ENCODE results near the gene GTF3C4. TPM values are rescaled to one million over a fixed set of nuclear protein-coding genes. Genes with fewer than 3 reads are reported as not detected.
"Not testable (repeated sequence)": the region's sequence is repeated elsewhere in the genome, so short reads cannot be mapped to it uniquely, and the experiment has no call there.

Gene GTF3C4
- total RNA-seq, 6 experiments from 2014 or later, result 4.6 to 6.1 (median 5.5) TPM

DNA sequence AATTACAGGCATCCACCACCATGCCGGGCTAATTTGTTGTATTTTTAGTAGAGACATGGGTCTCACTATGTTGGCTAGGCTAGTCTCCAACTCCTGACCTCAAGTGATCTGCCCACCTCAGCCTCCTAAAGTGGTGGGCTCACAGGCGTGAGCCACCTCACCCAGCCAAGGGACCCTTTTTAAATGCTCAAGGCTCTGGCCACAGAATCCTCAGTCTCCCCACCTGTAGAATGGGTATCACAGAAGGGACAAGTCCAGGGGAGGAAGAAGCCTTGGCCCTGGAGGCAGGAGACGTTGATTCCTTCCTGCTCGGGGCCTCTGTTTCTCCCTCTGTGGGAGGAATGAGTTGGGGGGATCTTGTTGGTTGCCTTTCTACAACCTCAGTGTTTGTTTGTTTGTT is 45.7 kb downstream of the GTF3C4 start:
- intact Hi-C loops (cut with DNase I), result no loop called here
- TF ChIP-seq, protein P1, sequence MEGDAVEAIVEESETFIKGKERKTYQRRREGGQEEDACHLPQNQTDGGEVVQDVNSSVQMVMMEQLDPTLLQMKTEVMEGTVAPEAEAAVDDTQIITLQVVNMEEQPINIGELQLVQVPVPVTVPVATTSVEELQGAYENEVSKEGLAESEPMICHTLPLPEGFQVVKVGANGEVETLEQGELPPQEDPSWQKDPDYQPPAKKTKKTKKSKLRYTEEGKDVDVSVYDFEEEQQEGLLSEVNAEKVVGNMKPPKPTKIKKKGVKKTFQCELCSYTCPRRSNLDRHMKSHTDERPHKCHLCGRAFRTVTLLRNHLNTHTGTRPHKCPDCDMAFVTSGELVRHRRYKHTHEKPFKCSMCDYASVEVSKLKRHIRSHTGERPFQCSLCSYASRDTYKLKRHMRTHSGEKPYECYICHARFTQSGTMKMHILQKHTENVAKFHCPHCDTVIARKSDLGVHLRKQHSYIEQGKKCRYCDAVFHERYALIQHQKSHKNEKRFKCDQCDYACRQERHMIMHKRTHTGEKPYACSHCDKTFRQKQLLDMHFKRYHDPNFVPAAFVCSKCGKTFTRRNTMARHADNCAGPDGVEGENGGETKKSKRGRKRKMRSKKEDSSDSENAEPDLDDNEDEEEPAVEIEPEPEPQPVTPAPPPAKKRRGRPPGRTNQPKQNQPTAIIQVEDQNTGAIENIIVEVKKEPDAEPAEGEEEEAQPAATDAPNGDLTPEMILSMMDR (IDR thresholded peaks at IDR 0.05), result no peak
- TF ChIP-seq POLR2A (IDR thresholded peaks at IDR 0.05), result no peak
- ATAC-seq (no peak), DNase-seq (no peak)
- Histone ChIP-seq H3K9me3 (no peaks in the 10 kb centered on the region), H3K36me3 (no peaks in the 10 kb centered on the region), H3K4me1 (no peaks in the 10 kb centered on the region), H3K27me3 (no peaks in the 10 kb centered on the region), H3K27ac (no peak overlapping the region), H3K4me3 (no peak overlapping the region)
- 62% methylated on average over 3 of the region's 4 CpGs for WGBS (ENCODE audit: insufficient coverage, low coverage, low lambda C conversion rate, missing lambda C conversion rate)

DNA sequence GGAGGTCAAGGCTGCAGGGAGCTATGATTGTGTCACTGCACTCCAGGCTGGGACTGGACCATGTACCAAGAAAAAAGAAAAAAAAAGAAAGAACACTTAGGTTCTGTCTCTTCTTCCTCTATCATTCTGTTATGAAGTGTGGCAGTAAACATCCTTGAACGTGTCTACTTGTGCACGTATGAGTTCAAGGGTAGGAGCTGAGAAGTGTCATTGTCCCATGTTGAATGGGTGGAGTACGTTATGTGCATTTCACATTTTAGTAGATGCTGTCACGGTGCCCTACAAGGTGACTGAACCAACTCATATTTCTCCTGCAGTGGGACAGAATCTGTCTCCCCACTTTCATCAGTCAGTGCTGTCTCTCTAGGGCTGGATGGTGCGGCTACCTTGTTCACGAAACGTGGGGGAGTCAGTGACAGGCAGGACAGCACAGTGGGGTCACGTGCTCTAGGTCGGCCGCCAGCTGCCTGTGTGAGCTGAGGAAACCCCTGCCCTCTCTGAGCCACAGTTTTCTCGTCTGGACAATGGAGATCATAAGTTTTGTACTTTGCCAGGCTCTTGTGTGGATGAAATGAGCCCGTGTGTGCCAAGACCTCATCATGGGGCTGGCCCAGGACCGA is 47.2 kb downstream of the GTF3C4 start:
- ATAC-seq (no peak), DNase-seq (no peak)
- Histone ChIP-seq H3K4me3 (no peak overlapping the region), H3K9me3 (no peaks in the 10 kb centered on the region), H3K27ac (no peak overlapping the region), H3K27me3 (no peaks in the 10 kb centered on the region), H3K36me3 (no peaks in the 10 kb centered on the region), H3K4me1 (no peaks in the 10 kb centered on the region)
- 61% methylated on average over 6 of the region's 13 CpGs for WGBS (ENCODE audit: insufficient coverage, low coverage, low lambda C conversion rate, missing lambda C conversion rate)
- intact Hi-C loops (cut with DNase I), result no loop called here
- TF ChIP-seq POLR2A (IDR thresholded peaks at IDR 0.05), result no peak
- TF ChIP-seq, protein P1 (IDR thresholded peaks at IDR 0.05), result no peak

DNA sequence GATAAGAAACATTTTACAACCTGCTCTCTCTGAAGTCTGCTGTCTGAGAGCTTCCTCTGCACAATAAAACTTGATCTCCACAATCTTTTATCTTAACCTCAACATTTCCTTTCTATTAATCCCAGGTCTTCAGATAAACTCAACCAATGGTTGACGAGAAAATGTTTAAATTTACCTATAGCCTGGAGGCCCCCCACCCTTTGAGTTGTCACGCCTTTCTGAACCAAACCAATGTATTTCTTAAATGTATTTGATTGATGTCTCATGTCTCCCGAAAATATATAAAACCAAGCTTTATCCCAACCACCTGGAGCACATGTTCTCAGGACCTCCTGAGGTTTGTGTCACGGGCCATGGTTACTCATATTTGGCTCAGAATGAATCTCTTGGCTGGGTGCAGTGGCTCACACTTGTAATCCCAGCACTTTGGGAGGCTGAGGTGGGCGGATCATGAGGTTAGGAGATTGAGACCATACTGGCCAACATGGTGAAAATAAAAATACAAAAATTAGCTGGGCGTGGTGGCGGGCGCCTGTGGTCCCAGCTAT is 48.2 kb downstream of the GTF3C4 start:
- WGBS (ENCODE audit: insufficient coverage, low coverage, low lambda C conversion rate, missing lambda C conversion rate), result 52% methylated on average over 8 of the region's 8 CpGs
- not testable (repeated sequence) for H3K27me3 ChIP-seq

DNA sequence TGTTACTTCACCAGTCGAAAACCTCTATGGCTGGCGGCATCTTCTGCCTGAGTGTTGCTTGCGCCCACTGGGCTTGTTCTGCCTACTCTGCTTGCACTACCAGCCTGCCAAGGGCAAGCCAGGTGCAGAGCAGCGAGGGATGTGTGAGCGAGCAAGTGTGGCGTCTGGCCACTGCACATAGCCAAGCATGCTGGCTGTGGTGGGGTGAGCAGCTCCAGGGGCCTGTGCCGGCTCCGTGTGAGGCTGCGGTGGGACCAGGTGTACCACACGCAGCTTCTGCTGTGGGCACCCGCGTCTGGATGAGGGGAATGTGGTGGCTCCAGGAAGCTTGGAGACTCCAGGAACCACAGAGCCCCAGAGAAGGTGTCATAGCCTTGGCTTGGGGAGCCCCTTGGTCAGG is 51.4 kb downstream of the GTF3C4 start:
- Histone ChIP-seq H3K9me3 (no peaks in the 10 kb centered on the region), H3K4me3 (no peak overlapping the region), H3K27ac (no peak overlapping the region), H3K27me3 (no peaks in the 10 kb centered on the region), H3K36me3 (no peaks in the 10 kb centered on the region), H3K4me1 (no peaks in the 10 kb centered on the region)
- ATAC-seq (no peak), DNase-seq (no peak)
- 74% methylated on average over 3 of the region's 12 CpGs for WGBS (ENCODE audit: insufficient coverage, low coverage, low lambda C conversion rate, missing lambda C conversion rate)
- TF ChIP-seq POLR2A (IDR thresholded peaks at IDR 0.05), result no peak
- TF ChIP-seq, protein P1 (IDR thresholded peaks at IDR 0.05), result no peak
- intact Hi-C loops (cut with DNase I), result no loop called here

More for the DNA sequence above, 48.2 kb downstream of the GTF3C4 start:
- H3K4me1 ChIP-seq; intact Hi-C loops (cut with DNase I); H3K27ac ChIP-seq; H3K4me3 ChIP-seq; ATAC-seq; DNase-seq; H3K36me3 ChIP-seq; H3K9me3 ChIP-seq: not testable (repeated sequence)

DNA sequence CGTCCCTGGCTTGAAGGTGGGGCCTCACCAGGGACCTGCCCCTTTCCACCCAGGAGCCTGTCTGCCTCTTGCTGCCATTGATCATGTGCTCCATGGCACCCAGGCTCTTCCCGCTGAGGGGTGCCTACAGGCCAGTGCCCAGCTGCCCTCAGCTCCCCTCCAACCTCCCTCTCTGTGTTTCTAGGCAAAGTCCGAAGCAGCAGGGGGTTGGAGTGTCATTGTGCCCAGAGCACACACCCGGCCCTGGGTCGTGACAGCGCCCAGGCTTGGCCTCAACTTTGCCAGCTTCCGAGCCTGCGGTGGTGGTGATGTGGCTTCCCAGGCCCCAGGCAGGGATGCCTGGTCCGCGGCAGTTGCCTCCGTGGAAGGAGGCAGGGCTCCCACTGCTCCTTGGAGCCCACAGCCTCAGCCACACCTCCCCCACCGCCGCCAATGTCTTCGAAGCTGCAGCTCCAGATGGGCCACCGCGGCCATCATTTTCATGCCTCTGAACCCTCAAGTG is 52.4 kb downstream of the GTF3C4 start:
- ATAC-seq (no peak), DNase-seq (no peak)
- H3K36me3 ChIP-seq, result no peaks in the 10 kb centered on the region
- intact Hi-C loops (cut with DNase I), result no loop called here
- no peak for TF ChIP-seq POLR2A (IDR thresholded peaks at IDR 0.05)
- TF ChIP-seq, protein P1 (IDR thresholded peaks at IDR 0.05), result no peak
- no CpG with 5 or more reads among the region's 16 CpGs for WGBS (ENCODE audit: insufficient coverage, low coverage, low lambda C conversion rate, missing lambda C conversion rate)
- no peaks in the 10 kb centered on the region for H3K4me1 ChIP-seq
- no peaks in the 10 kb centered on the region for H3K9me3 ChIP-seq
- H3K27me3 ChIP-seq, result no peaks in the 10 kb centered on the region
- H3K4me3 ChIP-seq, result no peak overlapping the region
- H3K27ac ChIP-seq, result no peak overlapping the region

Measured in right lobe of liver (tissue), 6 donors.